Myocyte (in vitro differentiated cells): ENCODE data around the gene USP2. TPM values are rescaled to one million over a fixed set of nuclear protein-coding genes. Genes with fewer than 3 reads are reported as not detected.

ENCODE experiments used
- DNase-seq: peaks from one replicate; pipeline ENCODE4 v3.0.0-alpha.2; 2012; ENCODE audit warnings: low read depth
- total RNA-seq: library from RNA; depleted of rRNA; stranded (reverse); fragments of >200 nt; gene quantifications from 2 replicates; pipeline ENCODE4 v1.2.3, GENCODE V29; 2014

Gene USP2
- total RNA-seq, 1 donor from 2014 or later, result 18.4 TPM

DNA sequence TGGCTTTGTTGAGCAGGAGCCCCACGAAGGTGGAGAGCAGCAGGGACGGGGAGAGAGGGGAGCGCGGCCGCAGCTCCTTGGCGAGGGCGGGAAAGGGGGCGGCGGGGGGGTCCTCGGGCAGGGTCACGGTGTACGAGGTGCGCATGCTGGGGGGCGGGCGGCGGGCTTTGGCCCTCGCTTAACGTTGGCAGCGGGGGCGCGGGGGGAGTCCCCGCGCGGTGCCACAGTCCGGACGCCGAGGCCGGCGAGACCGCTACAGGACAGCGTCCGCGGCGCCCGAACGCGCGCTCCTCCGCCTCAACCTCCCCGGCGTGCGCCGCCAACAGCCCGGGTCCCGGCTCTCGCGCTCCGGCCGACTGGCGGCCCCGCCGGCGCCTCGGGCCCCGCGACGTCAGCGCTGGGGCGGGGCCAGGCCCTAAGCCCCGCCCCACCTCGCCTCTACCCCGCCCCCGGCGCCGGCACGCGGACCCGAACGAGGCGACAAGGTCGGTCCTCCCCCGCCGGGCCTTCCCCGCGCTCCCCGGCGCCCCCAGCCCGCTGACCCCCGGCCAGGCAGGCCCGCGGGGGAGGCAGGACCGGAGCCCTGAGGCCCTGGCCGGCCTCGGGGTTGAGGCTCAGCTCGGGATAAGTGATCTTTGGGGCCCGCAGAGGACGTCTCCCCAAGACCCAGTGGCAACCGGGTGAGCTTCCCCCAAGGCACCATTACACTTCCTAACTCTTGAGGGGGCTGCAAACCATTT, 17.5 kb downstream of the USP2 start:
- DNase-seq, result peak; percentile 65

DNA sequence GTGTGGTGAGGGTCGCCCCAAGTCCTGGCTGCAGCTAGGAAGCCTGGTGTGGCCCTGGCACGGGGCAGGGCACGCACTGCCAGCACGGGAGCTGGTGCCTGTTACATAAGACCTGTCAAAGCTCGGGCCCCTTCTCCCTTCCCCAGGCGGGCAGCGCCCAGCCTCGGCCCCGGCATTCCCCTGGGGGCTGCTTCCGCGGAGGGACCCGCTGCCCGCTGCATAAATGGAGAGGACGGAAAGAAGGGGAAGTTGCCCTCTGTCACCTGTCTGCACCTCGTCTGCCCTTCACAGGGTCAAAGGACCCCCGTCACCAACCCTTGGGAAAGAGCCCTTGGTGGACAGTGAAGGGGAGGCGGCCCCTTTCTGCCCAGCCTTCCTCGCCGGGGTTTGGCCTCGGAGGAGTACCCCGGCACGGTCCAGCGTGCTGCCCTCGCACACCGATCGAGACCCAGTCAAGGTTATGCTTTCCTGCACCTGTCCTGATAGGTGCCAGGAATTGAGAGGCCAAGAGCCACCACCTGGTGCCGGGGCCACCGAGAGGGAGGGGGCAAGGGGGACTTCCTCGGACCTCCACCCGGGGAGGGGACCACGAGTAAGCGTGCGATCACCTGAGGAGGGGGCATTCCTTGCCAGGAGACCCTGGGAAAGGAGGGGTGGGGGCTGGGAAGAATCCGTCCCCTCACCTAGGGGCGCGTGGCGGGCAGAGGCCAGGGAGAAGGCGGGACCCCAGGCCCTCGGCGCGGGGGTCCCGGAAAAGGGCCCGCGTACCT, 18.2 kb downstream of the USP2 start:
- DNase-seq, result no peak

DNA sequence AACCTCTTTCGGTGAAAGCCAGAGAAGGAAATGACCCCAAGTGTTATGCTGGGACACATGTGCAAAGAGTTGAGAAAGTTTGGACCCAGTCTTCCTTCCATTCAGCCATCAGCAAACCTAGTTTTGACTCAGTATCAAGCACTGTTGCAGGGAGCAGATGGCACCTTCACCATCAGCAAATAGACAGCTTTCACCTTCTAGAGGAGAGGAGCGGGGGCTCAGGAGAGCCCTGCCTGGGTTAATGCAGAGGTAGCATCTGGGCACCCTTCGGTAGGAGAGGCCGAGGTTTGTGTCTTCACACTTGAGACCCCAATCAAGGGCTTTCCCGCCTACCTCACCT, 18.8 kb downstream of the USP2 start:
- no peak for DNase-seq

DNA sequence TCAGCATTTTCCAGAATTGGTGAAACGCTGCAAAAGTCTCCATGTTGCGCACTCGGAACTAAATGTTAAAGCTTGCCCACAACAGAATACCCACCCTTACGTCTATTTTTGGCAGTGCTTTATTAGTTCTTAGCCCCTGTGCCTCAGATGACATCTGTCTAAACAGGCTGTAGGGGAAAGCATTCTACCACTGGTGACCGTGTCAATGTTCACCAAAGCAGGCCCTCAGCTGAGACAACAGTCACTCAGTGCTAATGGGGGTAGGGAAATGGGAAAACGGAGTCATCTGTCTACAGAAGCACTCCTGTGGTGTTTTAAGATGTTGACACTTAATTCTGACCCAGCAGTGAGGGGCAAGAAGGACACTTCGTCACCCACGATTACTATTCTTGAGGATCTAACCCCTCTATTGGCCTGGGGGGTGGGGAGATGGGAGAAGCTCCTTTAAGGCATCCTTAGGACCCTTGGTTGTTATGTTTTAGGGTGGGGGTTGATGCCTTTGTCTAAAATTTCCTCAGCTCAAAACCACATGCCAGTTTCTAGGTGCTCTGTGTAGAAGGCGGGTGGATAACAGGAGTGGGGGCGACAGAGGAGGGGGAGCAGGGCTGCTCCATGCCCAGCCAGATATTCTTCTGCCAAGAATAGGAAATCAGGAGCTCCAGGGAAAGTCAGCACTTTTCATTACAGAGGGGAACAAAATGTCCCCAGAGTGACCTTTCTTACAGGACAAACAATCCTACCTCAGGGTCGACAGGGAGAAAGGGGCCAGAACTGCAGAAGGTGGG, 19.4 kb downstream of the USP2 start:
- peak; percentile 82 for DNase-seq

DNA sequence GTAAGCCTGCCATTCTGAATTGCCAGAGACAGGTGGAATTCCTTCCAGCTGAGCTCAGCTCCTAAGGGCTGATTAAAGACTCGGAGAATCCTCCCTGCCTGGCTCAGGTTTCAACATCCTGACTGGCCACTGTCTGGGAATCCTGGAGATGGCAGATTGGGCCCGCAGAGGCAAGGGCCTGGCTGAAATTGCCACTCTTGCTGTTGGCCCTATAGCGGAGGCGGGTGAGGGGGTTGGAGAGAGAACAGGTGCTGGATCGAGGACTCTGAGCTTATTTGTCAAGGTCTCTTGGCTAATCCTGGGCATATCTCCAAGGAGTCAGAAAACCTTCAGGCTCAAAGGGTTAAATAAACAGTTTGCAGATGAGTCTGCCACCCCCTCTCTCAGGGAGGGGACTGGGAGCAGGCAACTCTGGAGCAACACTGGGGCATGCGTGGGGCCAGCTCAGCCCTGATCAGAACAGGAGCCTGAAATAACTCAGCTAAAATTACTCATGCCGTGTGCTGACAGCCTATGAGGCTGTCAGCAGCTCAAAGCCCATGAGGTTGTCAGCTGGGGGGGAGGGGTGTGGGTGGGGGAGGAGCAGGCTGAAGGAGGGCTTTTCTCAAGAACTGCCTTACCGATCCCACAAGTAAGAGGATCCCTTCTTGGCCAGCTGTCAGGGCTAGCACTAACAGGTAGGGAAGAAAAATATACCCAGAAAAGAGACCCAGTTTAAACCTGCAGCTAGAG, 20.3 kb downstream of the USP2 start:
- peak; percentile 98 for DNase-seq

DNA sequence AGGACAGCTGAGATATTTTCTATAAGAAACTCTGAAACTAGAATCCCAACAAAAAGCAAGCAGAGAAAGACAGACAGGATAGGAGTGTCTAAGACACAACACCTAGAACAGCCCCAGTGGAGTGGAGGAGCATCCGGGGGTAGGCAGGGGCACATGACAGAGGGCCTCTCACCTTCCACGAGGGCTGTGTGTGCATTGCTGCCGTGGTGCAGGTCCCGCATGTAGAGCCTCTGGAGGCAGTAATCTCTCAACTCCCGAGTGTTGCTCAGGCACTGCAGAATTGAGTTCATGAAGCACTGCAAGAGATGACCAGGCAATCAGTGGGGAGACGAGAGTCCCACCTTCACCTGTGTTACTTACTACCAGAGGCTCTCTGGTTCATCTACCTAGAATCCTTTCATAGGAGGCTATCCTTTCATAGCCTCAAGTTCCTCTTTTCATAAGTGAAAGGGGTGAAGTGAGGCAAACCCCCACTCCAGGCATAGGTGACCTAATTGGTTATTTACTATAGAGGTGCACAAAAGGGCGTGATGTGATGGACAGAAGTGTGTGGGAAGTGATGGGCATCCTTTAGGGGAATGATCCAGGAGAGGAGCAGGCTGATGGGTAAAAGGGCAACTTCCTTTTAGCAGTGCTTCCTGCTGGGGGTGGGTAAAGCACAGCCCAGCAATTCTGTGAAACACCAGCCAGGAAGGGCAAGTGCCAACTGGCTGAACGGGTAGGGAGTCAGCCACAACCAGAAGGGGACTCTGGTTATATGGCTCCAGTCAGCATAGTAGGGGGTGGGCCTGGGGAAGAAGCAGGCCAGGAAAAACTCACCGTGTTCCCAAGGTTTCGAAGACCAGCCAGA, 21.9 kb downstream of the USP2 start:
- DNase-seq, result no peak

DNA sequence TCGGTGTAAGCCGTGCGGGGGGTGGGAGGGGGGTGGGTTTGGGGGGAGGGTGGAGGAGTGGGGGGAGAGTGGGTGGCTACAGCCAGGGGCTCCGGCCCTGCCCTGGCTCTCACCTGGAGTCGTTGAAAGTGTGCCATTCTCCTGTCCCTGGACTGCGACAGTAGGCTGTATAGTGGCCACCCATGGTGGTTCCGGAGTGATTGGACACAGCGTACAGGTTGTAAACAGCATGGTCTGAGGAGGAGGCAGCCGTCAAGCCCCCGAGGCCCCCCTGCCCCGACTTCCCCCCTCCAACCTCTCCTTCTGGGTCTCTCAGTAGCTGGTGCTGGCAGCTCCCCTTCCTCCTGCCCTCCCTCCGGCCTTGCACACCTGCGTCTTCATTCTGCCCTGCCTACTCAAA, 24.4 kb downstream of the USP2 start:
- DNase-seq, result no peak

DNA sequence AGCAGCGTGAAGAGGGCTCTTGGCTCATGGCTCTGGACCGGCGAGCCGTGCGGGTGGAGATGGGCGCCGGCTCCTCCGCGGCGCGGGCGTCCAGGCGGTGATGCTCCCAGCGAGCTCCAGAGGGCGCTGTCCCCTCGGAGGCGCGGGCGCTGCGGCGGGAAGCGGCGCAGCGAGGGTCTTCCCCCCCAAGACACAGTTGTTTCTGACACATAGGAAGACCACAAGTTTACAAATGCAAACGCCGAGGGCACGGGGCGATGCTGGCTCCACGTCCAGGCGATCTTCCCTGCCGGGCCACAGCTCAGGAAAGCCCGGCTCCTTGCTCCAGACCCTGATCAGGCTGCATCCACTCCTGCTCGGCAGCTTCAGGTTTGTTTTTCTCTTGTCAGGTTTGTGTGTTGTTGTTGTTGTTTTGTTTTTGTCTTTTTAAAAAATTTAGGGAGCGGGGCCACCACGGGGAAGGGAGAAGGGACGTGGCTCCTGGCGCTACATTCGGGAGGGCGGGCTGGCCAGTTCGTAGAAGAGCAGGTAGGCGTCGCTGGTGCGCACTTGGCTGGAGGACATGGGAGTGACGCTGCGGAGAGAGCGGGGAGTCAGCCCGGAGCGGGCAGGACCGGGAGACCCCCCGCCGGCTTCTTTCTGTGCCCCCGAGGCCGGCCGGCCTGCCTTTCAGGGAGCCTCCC, 25.0 kb downstream of the USP2 start:
- no peak for DNase-seq

DNA sequence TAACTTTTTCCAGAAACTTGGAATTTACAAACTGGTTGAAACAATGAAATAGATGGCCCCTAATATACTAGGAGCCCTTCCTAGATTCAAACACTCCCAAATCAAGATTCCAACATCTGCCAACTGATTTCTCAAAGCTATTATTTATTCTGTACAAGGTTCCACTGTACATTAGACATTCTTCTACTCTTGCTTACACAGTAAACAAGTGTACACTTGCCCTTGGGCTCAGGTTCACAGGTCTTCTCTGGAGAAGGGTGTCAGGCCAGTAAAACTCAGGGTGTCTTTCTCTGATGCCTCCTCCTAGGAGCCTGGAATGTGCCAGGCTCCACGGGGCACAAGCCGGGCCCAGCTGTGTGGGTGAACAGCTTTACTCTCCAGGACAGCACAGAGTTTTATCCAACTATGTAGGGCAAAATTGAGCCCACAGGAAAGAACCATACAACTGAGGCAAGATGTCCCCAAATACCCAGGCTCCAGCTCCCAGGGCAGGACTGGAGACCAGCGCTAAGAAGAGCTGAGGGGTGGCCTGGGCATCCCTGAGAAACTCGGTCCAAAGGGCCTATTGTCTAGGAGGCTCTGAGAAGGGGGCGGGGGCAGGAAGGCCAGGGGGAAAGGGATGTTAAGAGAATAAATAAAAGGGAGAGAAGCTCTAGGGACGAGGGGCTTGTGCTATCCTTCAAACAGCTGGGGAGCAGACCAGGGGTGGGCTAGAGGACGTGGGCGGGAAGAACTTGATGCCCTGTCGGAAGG, 26.2 kb downstream of the USP2 start:
- DNase-seq, result no peak

DNA sequence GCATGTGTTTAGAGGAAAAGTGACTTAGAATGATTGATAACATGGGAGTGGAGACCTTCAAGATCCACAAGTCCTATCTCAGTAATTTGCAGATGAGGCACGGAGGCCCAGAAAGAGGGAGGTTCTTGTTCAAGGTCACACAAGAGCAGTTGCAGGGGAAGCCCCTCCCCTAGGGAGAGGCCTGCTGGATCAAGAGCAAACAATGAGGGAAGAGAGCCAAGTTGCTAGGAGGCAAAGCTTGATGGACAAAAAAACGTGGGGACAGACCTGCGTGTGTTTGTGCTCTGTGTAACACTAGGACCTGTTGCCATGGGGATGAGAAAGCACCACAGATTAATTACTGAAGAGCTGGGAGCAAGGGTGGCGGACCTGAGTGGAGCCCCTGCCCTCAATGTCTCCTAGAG, 28.6 kb downstream of the USP2 start:
- DNase-seq, result peak; percentile 41

DNA sequence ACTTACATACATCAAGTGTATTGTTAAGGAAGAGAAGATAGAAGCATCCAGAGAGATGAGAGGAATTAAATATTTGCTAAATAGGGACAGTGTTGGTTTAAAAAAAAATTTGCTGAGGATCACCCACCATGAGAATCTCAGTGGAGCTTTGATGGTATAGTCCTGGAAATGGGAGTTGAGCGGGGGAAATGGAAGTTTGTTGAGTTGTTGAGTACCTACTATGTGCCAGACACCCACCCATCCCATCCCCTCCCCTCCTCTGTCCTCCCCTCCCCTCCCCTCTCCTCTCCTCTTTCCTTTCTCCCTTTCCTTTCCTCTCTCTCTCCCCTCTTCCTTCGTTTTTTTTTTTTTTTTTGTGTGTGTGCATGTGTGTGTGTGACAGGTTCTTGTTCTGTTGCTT, 30.3 kb downstream of the USP2 start:
- DNase-seq, result no peak

DNA sequence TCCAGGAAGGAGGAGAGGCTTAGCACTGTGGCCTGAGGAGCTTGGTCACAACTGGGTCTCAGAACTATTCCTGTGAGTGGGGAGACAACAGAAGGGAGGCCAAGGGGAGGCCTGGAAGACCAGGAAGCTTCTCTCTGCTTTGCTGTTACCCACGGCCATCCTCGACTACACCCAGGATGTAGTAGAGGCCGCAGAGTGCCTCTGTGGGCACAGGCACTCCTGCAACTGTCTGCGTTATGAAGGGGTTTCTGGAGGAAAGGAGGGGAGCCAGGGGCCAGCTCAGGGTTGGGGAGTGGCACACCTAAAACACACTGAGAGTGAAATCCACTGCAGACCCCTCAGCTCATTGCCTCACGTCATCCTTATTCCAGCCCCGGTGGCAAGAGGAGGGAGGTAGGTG, 31.2 kb downstream of the USP2 start:
- DNase-seq, result no peak

DNA sequence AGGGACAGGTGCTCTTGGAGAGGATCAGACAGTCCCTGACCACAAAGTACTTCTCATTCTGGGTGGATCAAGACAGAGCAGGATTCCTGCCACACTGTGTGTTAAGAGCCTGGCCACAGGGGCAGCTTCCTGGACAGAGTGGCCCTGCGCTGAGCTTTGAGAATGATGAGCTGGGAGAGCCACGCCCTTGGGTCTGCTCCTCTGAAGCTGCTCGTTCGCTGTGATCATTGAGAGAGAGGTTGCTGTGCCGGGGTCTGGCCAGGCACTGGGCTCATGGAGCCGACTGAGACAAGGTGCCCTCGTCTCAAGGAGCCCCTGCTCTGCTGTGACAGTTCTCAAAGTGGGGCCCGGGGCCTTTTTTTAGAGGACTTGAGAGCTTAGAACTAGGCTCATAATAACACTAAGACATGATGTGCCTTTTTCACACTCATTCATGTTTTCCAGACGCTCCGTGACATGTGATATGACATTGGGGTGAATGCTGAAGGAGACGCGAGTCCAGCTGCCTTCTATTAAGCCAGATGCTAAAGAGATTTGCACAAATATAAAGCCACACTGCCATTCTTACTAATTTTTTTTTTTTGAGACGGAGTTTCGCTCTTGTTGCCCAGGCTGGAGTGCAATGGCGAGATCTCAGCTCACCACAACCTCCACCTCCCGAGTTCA, 33.4 kb downstream of the USP2 start:
- DNase-seq, result no peak

DNA sequence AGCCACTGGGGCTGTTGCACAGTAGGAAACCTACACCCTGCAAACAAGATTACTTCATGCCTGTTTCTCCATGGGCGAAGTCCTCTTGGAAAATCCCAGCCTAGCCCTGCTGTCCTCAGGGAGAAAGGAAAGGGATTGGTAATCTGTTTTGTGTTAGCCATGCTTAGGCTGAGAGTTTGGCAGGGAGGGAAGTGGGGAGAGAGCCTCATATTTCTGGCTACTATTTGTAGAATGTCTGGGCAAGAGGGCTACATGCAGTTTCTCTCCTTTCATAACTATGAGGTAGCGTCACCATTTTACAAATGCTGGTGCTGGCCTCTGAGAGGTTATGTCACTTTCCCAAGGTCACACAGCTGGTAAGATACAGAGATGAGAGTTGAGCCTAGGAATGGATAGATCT, 34.2 kb downstream of the USP2 start:
- DNase-seq, result no peak

DNA sequence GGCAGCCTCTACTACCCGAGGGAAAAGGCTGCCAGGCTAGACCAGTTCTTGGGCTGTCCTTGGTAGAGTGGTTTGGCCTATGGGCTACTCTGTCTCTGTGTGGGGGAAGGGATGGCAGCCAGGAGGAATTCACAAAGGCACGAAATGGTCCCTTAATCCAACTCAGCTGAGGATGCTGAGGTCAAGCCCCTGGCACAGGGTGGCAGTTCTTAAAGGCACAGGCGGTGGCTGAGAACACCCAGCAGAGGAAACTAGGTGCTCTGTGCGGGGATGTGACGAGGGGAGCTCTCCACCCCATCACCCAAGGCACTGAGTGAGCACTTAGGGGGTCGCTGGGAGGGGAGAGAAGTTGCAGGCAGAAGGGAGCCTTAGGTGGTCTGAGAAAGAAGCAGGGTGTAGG, 34.9 kb downstream of the USP2 start, which contains the start of gene MFRP:
TSS of gene MFRP (minus strand) at position 101 of the 400 bp plus-strand sequence. CDS start 192 bp downstream, outside the sequence.
- no peak for DNase-seq

DNA sequence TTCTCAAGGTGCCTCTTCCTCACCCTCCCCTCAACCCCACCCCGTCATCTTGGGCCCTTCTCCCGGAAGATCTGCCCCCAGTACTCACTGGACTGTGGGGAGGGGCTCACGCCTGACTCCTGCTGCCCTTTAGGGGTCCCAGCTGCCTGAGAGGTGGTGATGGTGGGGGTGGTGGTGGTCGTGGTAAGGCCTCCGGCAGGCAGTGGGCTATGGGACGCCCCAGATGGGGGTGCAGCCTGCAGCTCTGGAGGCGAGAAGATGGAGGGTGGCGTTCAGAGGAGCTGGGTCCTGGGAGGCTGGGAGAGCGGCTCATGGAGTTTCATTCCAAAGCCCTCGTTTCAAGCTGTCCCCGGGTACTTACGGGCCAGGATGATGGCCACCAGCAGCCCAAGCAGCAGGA, 35.8 kb downstream of the USP2 start:
- no peak for DNase-seq

DNA sequence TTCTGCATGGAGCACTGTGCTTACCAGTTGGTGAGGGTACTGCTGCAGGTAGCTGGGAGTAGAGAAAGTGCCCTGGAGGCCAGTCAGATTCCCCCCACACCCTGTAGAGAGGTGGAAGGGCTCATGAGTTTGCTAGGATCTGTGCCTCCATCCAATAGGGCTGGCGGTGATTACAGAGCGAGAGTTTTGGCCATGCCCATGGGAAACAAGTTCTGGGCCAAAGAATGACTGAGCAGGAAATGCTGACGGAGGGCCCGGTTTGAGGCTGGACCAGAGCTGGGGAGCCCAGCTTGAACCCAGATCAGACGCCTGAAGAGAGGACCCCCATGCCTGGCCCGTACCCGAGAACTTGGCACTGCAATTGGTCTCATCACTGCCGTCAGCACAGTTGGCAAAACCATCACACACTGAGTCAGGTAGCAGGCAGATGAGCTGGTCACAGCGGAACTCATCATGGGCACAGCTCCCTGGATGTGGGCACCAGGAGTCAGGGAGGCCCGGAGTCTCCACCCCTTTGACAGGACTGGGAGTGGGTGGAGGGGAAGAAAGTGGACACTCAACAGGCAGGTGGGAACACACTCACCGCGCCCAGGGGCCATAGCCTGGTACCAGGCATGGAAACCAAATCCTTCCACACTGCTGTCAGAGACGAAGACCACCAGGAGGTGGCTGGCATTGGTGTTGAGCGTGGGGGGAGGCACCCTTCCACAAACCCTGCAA, 37.0 kb downstream of the USP2 start:
- no peak for DNase-seq

DNA sequence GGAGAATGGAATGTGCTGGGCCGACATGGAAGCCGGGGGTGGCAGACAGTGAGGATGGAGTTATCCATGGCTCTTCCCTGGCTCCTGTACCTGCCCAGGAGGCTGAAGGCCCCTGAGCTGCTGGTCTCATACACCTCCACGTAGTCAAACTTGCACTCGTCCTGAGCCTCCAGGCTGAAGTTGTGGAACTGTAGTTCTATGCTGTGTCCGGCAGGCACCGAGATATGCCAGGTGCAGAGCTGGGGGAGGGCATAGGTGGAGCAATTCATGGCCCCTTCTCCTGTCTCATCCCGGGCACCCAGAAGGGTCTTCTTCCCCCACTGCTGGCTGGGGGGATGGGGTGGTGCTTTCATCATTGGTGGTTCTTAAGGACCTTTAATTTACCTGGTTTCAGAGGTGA, 37.8 kb downstream of the USP2 start:
- DNase-seq, result no peak
